HG02943 (cell line): ENCODE data around the gene LRRN2.

Experiments
- ATAC-seq: cut with Tn5 transposase; IDR thresholded peaks from one replicate; pipeline ENCODE4 v1.9.1; 2021; ENCODE audit warnings: mild to moderate bottlenecking, low read depth, moderate library complexity; ENCODE audit not compliant: unreplicated experiment

Gene LRRN2

DNA sequence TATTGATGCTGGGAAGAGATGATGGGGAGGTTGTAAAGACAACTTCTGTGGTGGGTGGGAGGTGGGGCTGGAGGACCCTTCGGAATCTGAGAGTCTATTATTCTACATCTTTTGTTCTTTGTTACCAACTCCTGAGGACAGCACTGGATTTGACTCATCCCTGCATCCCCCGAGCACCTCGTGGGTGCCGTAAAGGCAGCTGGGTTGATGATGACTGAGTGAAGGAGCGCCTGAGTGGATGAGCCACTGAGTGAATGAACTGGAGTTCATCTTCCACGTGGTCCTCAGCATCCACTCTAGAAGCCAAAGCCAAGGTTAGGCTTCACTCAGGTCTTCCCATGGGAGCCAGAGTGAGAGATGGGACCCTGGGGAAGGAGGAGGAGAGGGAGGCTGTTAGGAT, 77.6 kb downstream of the LRRN2 start:
- no peak for ATAC-seq

DNA sequence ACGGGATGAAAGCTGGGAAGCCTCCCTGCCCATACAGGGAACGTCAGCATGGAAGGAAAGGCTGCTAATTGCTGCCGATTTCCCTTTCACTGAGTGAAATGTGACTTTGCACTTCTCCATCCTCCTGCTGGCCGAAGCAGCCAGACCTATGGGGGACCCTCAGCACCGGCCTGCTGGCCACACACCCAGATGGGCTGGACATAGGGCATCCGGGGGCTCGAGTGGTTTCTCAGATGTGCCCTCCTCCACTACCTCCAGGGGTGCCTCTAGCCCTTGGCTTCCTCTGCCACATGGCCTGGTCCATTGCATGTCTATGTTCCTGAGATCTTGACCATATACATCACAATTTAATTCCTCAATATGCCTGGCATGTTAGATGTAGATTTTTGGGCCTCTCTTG, 79.7 kb downstream of the LRRN2 start:
- ATAC-seq = no peak

DNA sequence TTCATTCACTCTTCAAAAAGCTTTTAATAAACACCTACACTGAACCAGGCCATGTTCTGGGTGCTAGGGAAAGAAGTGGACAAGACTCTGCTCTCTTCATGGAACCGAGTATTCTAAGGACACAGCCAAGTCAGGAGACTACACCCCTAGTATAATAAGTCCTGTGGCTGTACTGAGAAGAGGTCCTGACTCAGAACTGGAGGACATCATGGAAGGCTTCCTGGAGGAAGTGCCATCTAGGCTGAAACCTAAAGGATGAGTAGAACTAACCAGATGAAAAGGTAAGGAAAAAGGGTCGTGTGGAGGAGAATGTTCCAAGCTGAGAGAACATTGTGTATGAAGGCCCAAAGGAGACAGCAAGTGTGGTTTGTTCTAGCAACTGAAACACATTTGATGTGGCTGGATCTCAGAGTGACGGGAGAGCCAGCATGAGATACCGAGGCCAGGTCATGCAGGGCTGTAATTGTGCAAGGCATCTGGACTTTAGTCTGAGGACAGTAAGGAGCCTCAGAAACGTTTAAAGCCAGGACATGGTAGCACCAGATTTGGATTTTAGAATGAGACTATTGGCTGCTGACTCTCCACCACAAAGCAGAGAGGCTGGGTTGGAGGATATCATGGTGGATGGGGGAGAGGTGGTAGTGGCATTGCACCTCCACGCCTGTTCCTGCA, 82.5 kb downstream of the LRRN2 start:
- no peak for ATAC-seq

DNA sequence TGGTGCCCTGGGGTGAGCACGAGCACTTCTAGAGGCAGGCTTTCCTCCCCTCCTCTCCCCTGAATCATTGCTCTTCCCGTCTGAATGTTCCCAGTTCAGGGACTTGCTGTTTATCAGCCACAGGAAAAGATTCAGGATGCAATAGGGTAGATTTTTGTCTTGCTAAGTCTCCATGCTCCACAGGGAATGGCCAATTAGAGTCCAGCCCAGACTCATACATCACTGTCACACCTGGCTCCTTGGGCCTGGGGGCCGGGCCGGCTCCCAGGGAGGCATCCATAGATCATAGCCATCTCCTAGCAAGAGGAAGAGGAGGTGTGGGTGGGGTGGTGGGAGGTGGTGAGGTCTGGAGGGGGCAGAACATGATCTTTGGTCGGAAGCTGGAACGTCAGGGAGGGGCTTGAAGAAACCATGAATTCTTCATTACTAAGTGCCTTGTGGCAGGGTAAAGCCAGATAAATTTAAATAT, 83.4 kb downstream of the LRRN2 start:
- no peak for ATAC-seq

DNA sequence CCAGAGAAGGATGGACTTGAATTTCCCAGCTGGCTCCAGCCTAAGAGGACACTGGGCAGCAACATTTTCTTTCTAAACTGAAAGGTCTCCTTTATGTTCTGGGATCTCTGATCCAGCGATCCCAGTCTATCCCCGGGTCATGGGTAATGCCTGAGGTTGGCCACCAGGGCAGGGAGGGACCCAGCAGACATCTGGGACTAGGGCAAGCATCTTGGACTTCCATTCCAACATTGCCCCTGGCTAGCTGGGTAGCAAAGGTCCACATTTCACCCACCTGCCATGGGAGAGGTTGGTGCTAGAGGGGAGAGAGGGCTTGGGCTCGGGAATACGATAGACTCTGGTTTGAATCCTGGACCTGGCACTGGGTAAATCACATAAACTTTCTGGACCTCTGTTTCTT, 84.6 kb downstream of the LRRN2 start:
- ATAC-seq = no peak

DNA sequence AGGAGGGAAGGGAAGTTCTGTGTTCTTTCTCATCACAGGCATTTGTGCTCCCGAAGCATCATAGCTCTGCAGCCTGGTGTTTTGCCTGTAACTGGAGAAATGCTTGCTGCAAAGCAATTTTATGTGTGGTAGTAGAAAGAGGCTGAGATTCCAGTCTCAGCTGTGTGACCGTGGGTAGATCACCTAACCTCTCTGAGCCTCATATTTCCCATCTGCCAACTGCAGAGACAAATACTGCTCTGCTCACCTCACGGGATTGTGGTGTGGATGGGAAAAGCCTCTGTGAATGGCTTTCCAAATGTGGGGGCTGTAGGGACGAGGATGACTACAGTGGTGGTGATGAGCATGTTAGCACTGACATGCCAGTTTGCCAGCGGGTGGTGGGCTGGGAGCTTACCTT, 85.3 kb downstream of the LRRN2 start:
- ATAC-seq = no peak

DNA sequence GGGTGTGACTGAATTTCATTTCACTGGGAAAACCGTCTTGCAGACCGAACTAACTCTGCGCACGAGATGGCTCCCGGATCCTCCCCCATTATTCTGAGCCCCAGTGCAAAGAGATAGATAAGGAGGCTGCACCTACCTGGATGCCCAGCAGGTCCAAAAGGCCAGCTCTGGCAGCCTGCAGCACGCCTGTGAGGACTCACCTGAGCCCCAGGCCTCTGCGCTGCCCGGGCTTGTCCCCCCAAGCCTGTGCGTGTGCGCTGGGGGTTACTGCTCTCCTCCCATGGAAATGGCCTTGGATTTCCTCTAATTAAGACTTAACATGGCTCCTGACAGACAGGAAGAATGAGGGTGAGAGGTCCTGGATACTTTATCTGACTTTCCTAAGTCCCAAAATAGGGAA, 85.9 kb downstream of the LRRN2 start:
- no peak for ATAC-seq

DNA sequence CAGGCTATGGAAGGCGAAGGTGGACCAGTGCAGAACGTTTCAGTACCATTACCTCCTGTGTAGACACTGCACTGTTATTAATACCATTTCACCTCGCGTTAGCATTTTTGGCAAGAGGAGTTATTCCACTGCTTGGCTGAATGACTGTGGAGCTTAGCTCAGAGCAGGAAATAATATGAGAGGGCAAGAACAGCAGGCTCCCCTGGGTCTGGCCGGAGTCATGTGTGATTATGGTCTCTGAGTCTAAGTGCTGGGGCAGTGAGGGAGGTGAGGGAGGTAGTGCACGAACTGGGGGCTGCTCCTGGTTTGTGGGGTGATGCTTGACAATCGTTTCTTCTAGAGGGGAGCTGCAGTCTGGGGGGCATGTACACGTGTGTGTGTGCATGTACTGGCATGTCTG, 86.4 kb downstream of the LRRN2 start:
- no peak for ATAC-seq

DNA sequence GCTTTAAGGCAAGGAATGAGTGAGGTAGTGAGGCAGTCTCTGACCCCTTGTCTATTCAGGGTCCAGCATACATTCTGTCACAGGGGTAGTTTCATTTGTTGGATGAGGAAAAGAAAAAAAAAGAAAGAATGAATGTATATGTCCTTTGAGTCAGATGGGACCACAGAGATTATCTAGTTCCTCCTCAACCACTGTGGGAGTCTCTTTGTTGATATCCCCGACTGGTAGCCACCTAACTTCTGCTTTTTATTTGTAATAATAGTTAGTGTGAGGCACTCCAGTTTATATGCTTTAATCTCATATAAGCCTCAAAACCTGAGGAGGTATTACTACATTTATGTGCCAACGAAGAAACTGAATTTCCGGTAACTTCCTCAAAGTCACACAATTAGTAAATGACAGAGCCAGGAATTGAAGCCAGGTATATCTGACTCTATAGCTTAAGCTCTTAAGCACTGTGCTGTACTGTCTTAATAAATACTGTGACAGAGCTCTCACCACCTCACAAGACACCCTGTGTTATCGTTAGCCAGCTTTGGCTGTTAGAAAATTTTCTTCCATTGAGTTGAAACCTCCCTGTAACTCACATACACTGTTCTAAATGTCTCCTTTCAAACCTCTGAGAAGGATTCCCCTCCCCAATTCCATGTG, 87.1 kb downstream of the LRRN2 start:
- no peak for ATAC-seq

DNA sequence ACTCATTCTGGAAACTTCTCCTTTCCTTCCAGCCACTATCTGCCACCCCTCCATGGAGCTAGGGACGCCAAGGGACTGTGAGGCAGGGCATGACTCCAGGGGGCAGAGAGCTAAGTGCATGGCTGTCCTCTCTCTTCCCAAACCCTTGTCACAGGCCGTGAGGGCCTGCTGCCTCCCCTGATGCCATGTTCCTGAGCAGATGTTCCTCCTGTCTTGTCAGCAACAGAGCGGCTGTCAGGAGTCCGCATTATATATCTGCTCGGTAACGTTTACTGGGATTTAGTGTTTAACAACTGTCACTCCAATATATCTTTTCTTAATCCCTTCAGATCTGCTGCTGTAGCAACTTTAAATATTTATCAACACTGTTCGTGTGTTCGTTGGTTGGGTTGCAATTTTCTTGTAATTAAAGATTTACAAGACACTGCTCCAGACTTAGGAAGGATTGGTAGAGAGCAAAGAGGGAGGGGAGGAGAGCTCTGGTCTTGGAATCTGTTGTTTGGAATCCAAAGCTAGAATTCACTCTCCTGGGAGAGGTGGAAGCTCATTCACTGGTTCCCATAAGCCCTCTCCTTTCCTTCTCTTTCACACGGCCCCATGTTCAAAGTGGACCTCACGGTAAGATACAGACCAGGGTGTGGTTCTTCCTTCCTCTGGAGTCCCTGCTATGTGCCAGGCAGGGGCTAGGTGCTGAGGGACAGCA, 93.1 kb downstream of the LRRN2 start:
- no peak for ATAC-seq

DNA sequence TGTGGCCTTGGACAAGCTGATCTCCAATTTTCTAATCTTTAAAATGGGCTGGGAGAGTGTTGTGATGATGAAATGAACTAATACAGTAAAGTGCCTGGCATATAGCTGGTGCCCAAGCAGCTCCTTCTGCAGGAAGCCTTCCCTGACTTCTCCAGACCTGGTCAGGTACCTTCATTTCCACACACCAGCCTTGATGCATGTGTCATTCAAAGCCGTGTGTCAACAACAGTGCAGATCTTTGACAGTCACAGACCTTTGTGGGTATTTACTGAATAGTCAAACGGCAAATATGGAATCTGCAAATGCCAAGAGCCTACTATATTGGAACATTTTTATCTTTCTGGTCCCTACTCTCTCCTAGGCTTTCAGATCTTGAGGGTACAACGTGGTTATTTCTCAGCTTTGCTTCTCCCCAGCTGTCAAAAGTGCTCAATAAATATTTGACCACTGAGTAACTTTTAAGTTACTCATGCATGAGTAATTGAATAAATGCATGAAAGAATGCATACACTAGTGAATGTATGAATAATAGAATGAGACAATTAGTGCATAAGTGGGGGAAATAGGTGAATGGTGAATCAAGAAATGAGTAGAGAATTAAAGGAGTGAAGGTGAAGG, 94.0 kb downstream of the LRRN2 start:
- ATAC-seq = no peak

DNA sequence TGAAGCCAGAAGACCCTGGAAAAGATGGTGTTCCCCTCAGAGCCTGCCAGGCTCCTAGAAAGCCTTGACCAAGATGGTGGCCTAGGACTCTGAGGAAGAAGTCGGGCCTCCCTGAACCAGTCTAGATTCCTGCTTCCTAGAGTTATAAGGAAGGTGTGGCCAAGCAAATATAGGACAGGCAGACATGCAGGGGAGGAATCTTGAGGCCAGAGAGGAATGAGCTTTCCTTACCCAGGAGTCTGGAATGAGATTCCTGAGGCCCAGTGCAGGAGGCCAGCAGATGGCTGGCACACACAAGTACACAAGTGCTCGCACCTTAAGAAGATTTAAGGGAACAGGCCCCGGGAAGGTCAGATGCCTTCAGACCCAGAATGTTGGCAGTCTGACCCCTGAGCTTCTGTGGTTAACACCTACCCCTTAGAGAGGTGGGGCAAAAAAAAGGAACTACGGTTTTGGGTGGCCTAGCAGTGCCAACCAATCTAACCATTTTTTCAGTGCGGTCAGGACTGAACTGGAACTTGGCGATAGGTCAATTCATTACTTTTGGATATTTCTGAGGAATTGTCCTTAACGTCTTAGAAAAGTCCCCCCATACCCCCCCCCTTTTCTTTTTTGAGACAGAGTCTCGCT, 96.0 kb downstream of the LRRN2 start:
- no peak for ATAC-seq

DNA sequence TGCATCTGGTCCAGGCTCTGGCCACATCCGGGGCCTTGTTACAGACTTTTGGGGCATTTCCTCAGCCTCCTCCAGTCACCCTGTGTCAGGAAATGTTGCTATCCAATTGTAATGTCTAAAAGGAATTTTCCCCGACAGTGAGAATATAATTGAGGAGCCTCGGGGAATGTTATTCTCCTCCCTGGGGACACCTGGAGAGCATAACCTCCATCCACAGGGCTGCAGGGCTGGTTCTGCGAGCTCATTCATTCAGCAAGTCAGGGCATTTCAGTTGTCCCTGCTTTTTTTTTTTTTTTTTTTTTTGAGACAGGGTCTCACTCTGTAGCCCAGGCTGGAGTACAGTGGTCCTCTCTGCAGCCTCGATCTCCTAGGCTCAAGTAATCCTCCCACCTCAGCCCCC, 96.7 kb downstream of the LRRN2 start:
- ATAC-seq = no peak

DNA sequence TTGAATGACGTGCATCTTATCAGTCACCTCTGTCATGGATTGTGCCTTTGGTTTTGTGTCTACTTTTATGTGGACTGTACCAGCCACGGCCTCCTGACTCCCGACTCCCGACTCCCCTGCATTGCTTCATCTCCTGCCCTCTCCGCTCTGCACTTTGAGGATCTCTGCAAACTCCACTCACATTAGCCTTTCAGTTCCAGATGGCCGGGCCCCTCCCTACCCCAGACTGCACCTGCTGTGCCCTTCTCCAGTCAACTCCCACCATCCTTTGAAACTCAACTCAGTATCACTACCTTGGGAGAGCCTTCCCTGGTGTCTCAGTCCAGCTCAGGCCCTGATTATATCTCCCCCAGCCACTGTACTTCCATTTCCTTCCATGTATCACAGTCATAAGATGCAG, 97.9 kb downstream of the LRRN2 start:
- ATAC-seq = no peak

DNA sequence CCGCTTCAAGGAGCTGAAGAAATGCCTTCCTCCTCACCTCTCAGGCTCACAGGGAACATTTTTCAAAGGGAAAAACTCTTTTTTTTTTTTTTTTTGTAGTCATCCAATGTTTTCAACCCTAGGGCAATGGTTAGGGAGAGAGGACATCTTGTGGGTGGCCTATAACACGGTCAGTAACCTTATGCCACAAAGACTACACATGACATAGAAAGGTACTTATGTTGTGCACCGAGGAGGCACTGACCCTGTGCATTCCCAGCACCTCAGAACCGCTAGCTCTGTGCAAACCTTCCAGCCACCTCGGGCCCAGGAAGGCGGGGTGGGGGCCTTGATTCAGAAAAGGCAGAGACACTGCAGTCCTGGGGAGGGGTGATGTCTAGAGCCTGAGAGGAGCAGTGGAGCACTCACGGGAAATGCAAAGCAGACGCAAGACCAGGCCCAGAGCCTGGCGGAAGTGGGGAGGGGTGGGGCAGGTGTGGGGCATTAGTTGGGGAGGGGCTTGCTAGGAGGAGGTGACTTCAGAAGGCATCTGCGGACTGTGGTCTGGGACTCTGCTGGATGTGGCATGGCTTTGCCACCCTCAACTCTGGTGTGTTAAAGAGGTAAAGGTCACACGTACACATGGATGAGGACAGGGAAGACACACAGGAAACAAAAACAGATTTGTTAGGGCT, 100.7 kb downstream of the LRRN2 start:
- no peak for ATAC-seq

DNA sequence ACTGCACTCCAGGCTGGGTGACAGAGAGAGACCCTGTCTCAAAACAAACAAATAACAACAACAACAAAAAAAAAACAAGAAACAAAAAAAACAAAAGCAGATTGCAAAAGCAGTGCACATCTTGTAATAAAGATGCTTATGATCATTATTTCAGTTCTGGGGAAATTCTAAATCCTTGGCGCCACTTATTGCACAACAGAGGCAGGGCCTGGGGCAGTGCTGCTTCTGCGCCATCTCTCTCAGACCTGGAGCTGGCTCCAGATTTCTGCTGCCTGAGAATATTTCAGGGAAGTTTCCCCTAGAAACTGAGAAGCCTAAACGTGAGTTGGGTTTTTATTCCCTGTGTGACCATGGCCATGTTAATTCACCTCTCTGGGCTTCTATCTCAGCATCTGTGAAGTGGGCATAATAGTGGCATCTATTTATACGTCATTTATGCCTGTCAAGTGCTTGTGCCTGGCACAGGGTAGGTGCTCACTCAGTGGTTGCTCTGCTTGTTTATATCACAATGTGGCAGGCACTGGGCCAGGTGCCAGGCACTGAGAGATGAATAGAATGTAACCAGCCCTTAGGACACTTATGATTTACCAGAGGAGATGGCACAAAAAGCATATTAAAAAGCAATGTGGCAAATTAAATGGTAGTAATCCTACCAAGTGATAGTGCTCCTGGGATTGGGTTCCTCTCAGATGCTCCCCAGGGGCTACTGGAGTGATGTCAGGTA, 101.5 kb downstream of the LRRN2 start:
- ATAC-seq = no peak

DNA sequence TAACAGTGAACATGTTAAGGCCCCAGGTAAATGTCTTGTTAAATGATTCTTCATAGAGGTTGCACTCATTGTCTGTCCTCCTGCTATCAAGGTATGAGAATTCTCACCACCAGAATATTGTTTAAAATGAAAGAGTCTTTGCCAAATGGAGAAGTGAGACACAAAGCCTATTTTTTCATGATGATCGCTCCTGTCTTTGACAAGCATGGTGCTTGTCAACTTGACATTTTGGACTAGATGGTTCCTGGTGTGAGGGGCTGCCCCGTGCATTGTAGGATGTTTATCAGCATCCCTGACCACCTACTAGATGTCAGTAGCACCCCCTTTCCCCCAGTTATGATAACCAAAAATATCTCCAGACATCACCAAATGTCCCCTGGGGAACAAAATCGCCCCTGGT, 103.8 kb downstream of the LRRN2 start:
- no peak for ATAC-seq

DNA sequence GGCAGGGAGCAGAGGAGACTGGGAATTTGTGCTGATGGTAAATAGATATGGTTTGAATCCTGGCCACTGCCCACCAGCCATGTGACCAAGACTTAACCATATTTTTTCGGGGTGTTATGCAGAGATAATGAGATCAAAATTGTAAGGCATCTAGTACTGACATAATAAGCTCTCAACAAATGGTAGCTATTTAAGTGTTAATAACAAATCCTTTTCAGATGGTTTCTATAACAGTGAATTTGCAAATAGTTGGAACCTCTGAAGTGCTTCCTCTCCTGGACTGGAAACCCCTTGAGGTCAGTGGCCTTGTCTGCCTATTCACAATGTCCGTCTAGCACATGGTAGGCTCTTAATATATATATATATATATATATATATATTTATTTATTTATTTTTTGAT, 104.7 kb downstream of the LRRN2 start:
- no peak for ATAC-seq

DNA sequence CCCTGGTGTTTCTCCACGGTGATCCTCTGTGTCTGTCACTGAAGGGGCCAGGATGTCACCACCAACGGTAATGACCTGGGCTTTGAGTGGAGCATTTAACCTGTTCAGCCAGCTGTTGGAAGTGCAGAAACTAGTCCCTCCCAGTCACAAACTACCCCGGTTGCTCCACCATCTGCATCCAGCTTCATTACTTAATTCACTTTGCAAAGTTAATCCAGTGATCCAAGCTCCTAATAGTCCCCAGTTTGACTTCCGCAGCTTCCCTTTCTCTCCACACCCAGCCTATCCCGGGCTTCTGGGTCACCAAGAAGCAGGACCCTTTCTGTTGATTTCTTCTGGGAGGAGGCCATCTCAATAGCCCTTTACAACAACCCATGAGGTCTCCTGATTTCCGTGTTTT, 105.9 kb downstream of the LRRN2 start:
- ATAC-seq = no peak
